Body of pancreas (tissue), 4 donors: ENCODE results near the gene SPATA33.

ENCODE experiments used
- POLR2A ChIP-seq, 3 donors: fragments of 450-650 bp; IDR thresholded peaks; one replicate each; pipeline ENCODE4 v1.6.1; 2016; ENCODE audit warnings: antibody characterized with exemption in 3 of 3, mild to moderate bottlenecking in 2 of 3
- TF ChIP-seq, protein P1 (sequence below), 7 experiments: fragments of 450-650 bp in 4 of 7; fragments of 200-600 bp in 3 of 7; sonication (generic) in 3 of 7; IDR thresholded peaks; one replicate each; pipeline ENCODE4 v1.5.1; 2016 to 2019; ENCODE audit warnings: antibody characterized with exemption in 7 of 7

DNA sequence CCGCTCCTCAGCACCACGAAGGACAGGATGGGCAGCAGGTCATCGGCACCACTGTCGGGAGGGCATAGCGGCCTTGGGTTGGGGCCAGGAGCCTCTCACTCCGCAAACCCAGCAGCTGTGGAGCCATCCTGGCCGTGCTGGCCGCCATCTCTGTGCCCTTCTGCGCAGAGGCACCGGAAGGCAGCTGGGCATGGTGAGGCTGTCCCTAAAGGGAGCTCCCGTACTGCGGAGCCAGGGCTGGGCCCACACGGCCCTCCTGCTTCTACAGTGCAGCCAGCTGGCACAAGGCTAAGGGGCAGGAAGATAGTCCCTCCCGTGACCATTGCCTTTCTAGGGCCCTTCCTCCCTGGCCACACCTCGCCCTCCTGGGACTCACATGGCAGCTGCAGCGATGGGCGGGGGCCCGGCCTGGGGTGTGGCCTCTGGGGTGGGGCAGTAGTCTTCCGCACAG lies 50.9 kb downstream of the SPATA33 start:
- TF ChIP-seq, protein P1, sequence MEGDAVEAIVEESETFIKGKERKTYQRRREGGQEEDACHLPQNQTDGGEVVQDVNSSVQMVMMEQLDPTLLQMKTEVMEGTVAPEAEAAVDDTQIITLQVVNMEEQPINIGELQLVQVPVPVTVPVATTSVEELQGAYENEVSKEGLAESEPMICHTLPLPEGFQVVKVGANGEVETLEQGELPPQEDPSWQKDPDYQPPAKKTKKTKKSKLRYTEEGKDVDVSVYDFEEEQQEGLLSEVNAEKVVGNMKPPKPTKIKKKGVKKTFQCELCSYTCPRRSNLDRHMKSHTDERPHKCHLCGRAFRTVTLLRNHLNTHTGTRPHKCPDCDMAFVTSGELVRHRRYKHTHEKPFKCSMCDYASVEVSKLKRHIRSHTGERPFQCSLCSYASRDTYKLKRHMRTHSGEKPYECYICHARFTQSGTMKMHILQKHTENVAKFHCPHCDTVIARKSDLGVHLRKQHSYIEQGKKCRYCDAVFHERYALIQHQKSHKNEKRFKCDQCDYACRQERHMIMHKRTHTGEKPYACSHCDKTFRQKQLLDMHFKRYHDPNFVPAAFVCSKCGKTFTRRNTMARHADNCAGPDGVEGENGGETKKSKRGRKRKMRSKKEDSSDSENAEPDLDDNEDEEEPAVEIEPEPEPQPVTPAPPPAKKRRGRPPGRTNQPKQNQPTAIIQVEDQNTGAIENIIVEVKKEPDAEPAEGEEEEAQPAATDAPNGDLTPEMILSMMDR (IDR thresholded peaks at IDR 0.05): no peak
- TF ChIP-seq POLR2A (IDR thresholded peaks at IDR 0.05): no peak
